Central memory CD4-positive, alpha-beta T cell (primary cell): ENCODE data around the gene ADTRP.
"Not testable (repeated sequence)": the region's sequence is repeated elsewhere in the genome, so short reads cannot be mapped to it uniquely, and the experiment has no call there.

Source experiments
- DNase-seq: peaks from one replicate; pipeline ENCODE4 v3.0.0; 2022

Gene ADTRP

GRCh38 chr6:11689847-11690246, 88.8 kb downstream of the ADTRP start:
- no peak for DNase-seq

- DNase-seq: not testable (repeated sequence)
Observed at GRCh38 chr6:11689400-11689799, 89.2 kb downstream of the ADTRP start.

- DNase-seq: no peak
Observed at GRCh38 chr6:11688425-11688709, 90.2 kb downstream of the ADTRP start.

- no peak for DNase-seq
Observed at GRCh38 chr6:11685481-11686093, 93.0 kb downstream of the ADTRP start.

GRCh38 chr6:11684901-11685480, 93.6 kb downstream of the ADTRP start:
- DNase-seq: no peak

- DNase-seq: no peak
Observed at GRCh38 chr6:11683871-11684270, 94.7 kb downstream of the ADTRP start.

- no peak for DNase-seq
Observed at GRCh38 chr6:11682561-11682975, 96.0 kb downstream of the ADTRP start.

- no peak for DNase-seq
Observed at GRCh38 chr6:11681770-11682169, 96.8 kb downstream of the ADTRP start.

- DNase-seq: no peak
Observed at GRCh38 chr6:11681357-11681756, 97.2 kb downstream of the ADTRP start.

GRCh38 chr6:11680479-11680878, 98.1 kb downstream of the ADTRP start:
- DNase-seq: not testable (repeated sequence)

- DNase-seq: no peak
Observed at GRCh38 chr6:11679099-11679498, 99.5 kb downstream of the ADTRP start.

GRCh38 chr6:11675601-11676000, 103.0 kb downstream of the ADTRP start:
- no peak for DNase-seq

GRCh38 chr6:11672669-11673068, 105.9 kb downstream of the ADTRP start:
- DNase-seq: no peak

- no peak for DNase-seq
Observed at GRCh38 chr6:11672256-11672655, 106.3 kb downstream of the ADTRP start.

GRCh38 chr6:11669696-11670095, 108.9 kb downstream of the ADTRP start:
- DNase-seq: no peak

GRCh38 chr6:11668455-11668854, 110.1 kb downstream of the ADTRP start:
- DNase-seq: no peak

GRCh38 chr6:11667876-11668275, 110.7 kb downstream of the ADTRP start:
- no peak for DNase-seq

GRCh38 chr6:11665604-11666326, 112.8 kb downstream of the ADTRP start:
- DNase-seq: no peak
